Spleen (tissue), 11 donors: ENCODE data around the gene SLC47A2. TPM values are rescaled to one million over a fixed set of nuclear protein-coding genes. Genes with fewer than 3 reads are reported as not detected.

Source experiments
- DNase-seq: peaks from one replicate; pipeline ENCODE4 v3.0.0-alpha.2; 2020
- H3K27ac ChIP-seq, 8 donors: fragments of 200-600 bp; sonication (generic) in 7 of 8; 1 replicate in 4 of 8; 2 replicates in 4 of 8; pipeline versions ENCODE4 v1.5.0 to v1.8.0; 2016 to 2021; ENCODE audit warnings: inconsistent platforms in 4 of 8, mild to moderate bottlenecking in 4 of 8, moderate library complexity in 1 of 8
- H3K27me3 ChIP-seq, 7 donors: fragments of 200-600 bp; sonication (generic) in 6 of 7; replicated peaks in 1 of 7; 1 replicate in 4 of 7; 2 replicates in 3 of 7; pipeline versions ENCODE4 v1.5.0 to v1.8.0; 2016 to 2021; ENCODE audit warnings: inconsistent platforms in 3 of 7, mild to moderate bottlenecking in 1 of 7
- H3K36me3 ChIP-seq, 6 donors: fragments of 200-600 bp; sonication (generic) in 5 of 6; 1 replicate in 4 of 6; 2 replicates in 2 of 6; pipeline versions ENCODE4 v1.5.0 to v1.8.0; 2016 to 2021; ENCODE audit warnings: inconsistent platforms in 2 of 6
- H3K4me1 ChIP-seq, 6 donors: fragments of 200-600 bp; sonication (generic) in 5 of 6; 1 replicate in 3 of 6; 2 replicates in 3 of 6; pipeline versions ENCODE4 v1.5.0 to v1.8.0; 2016 to 2021; ENCODE audit warnings: inconsistent platforms in 3 of 6
- H3K4me3 ChIP-seq, 8 donors: fragments of 200-600 bp; sonication (generic) in 7 of 8; 1 replicate in 4 of 8; 2 replicates in 4 of 8; pipeline versions ENCODE4 v1.5.0 to v1.8.0; 2016 to 2021; ENCODE audit warnings: inconsistent platforms in 4 of 8, mild to moderate bottlenecking in 4 of 8, moderate library complexity in 2 of 8
- H3K9me3 ChIP-seq, 8 donors: fragments of 200-600 bp; sonication (generic) in 7 of 8; 1 replicate in 4 of 8; 2 replicates in 4 of 8; pipeline versions ENCODE4 v1.5.0 to v1.8.0; 2016 to 2021; ENCODE audit warnings: inconsistent platforms in 4 of 8
- POLR2A ChIP-seq, 3 donors: fragments of 450-650 bp; IDR thresholded peaks; one replicate each; pipeline ENCODE4 v1.5.1; 2017; ENCODE audit warnings: antibody characterized with exemption in 3 of 3, mild to moderate bottlenecking in 1 of 3
- POLR2AphosphoS5 ChIP-seq, 3 donors: sonication (generic); formaldehyde crosslinking; IDR thresholded peaks; one replicate each; pipeline ENCODE4 v1.5.1; 2017; ENCODE audit warnings: antibody characterized with exemption in 3 of 3
- WGBS, 5 donors: extraction: QIAGEN DNeasy Blood & Tissue Kit in 3 of 5; methylation state at CpG; one replicate each; pipeline versions ENCODE4 v1.1.5 to v1.1.7; 2013 to 2018; 5-methylcytosine and 5-hydroxymethylcytosine counted together
- intact Hi-C: fragments of 100-400 bp; cut with DNase I; formaldehyde crosslinking; loops from one replicate; pipeline ENCODE4 v1.15.0; 2023; ENCODE audit warnings: low total_unique reads
- polyA plus RNA-seq, 3 donors: library from polyadenylated mRNA; stranded (reverse); fragments of 200-250 nt; gene quantifications; one replicate each; pipeline ENCODE4 v1.2.1, GENCODE V29; 2013
- total RNA-seq, 7 donors: library from RNA; depleted of rRNA in 3 of 7; stranded (reverse); fragments of >200 nt in 3 of 7; fragmentation: NEBNext Ultra II Directional in 4 of 7; extraction: Animal tissue kit (Norgen Biotek cat#: 25700) in 4 of 7; gene quantifications; one replicate each; pipeline versions ENCODE4 v1.1.0 to v1.2.1, GENCODE V29; 2016 to 2021
- TF ChIP-seq, protein P1 (sequence below), 11 experiments: fragments of 200-600 bp in 7 of 11; fragments of 450-650 bp in 4 of 11; sonication (generic) in 4 of 11; IDR thresholded peaks in 8 of 11; conservative IDR thresholded peaks in 3 of 11; 1 replicate in 7 of 11; 2 replicates in 4 of 11; pipeline versions ENCODE4 v1.4.0 to v1.8.0; 2016 to 2021; ENCODE audit warnings: antibody characterized with exemption in 11 of 11, inconsistent platforms in 4 of 11, mild to moderate bottlenecking in 1 of 11
- donor health status: healthy with polysubstance abuse.
- donor health status: DM: no; HTN: no; CAD: no; lungs with moderate emphysema.
- donor health status: DM: no; HTN: no; CAD: no.
- donor health status: Bipolar disorder and iron deficiency.
- donor health status: healthy.
- donor health status: DM: no; HTN: no; CAD: no.
- donor health status: DM: yes; HTN: yes; CAD: no.

Gene SLC47A2
- total and polyA plus RNA-seq, 10 donors = 0.03 TPM; not detected in 9

DNA sequence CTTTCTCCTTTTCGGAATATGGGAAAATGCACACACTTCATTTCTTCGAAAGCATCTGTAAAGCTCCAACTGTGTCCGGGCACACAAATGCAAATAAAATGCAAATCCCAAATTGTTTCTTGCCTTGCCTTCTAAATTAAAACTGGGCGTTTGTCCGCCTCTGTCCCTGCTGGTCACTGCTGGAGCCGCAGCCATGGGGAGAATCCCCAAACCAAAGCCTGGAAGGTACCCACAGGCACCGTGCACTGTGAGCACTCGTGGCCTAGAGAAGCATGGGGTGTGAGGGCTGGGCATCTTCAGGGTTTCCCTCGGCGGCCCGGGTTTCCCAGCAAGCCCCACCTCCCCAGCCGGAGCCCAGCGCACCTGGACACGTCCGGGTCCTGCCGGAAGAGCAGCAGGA, 2.9 kb downstream of the SLC47A2 start:
- intact Hi-C loops = no loop called here
- no peak for DNase-seq
- Histone ChIP-seq H3K4me1 (no peaks in the 10 kb centered on the region), H3K36me3 (no peaks in the 10 kb centered on the region), H3K27ac (no peak overlapping the region), H3K9me3 (no peaks in the 10 kb centered on the region), H3K4me3 (no peak overlapping the region), H3K27me3 (no peaks in the 10 kb centered on the region)
- WGBS, 5 donors = 82 to 89% (median 87%) methylated on average over 12 to 16 of the region's 16 CpGs
- TF ChIP-seq POLR2AphosphoS5 (IDR thresholded peaks at IDR 0.05) (no peak), POLR2A (IDR thresholded peaks at IDR 0.05) (no peak)
- TF ChIP-seq, protein P1, sequence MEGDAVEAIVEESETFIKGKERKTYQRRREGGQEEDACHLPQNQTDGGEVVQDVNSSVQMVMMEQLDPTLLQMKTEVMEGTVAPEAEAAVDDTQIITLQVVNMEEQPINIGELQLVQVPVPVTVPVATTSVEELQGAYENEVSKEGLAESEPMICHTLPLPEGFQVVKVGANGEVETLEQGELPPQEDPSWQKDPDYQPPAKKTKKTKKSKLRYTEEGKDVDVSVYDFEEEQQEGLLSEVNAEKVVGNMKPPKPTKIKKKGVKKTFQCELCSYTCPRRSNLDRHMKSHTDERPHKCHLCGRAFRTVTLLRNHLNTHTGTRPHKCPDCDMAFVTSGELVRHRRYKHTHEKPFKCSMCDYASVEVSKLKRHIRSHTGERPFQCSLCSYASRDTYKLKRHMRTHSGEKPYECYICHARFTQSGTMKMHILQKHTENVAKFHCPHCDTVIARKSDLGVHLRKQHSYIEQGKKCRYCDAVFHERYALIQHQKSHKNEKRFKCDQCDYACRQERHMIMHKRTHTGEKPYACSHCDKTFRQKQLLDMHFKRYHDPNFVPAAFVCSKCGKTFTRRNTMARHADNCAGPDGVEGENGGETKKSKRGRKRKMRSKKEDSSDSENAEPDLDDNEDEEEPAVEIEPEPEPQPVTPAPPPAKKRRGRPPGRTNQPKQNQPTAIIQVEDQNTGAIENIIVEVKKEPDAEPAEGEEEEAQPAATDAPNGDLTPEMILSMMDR (IDR thresholded peaks at IDR 0.05 in 8 of 11, conservative IDR thresholded peaks at IDR 0.05 in 3 of 11) = no peak

DNA sequence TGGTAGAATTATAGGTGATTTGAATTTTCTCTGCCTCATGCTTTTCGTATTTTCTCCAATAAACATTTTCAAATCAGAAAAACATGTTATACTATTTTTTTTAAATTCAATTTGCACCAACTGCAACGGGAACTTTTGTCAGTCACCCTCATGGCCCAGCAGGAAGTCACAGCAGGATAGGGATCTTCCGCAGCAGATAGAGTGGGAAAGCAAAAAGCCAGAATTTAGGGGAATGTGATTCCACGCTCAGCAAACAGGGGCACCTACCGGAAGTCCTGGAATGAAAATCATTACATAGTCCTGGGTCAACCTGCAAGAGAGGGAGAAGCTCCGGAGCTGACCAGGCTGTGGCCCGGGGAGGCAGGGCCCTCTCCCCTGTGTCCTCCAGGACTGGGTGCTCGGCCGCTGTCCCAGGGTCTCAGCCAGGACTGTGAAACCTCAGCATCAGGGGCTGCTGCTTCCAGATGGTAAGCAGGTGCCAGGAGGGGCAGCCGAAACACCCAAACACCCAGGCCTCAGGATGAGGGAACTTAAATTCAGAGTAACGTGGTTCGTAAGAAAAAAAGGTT, 3.9 kb downstream of the SLC47A2 start:
- intact Hi-C loops = no loop called here
- DNase-seq = no peak
- 81 to 91% (median 83%) methylated on average over 12 of the region's 12 CpGs for WGBS, 5 donors

DNA sequence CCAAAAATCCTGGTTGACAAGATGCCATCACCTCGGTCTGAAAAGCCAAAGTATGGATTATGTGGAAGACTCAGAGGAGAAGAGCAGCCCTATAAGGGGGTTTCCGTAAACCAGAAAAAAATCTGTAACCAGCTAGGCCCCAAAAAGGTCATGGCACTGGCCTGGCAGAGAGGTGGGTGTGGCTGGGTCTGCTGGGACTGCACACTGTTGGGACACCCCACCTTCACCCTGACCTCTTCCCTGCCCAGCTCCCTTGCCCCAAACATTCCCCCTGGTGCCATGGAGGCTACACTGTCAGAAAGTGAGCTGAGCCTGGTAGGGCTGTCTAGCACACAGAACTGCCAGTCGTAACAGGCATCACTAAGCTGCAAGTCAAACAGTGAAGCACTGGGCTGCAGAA, 6.5 kb downstream of the SLC47A2 start:
- Histone ChIP-seq H3K4me1 (no peaks in the 10 kb centered on the region), H3K27me3 (no peaks in the 10 kb centered on the region), H3K9me3 (no peaks in the 10 kb centered on the region), H3K36me3 (no peaks in the 10 kb centered on the region), H3K4me3 (no peak overlapping the region), H3K27ac (no peak overlapping the region)
- 88 to 96% (median 90%) methylated on average over 3 of the region's 3 CpGs for WGBS, 5 donors
- TF ChIP-seq POLR2A (IDR thresholded peaks at IDR 0.05) = no peak
- TF ChIP-seq POLR2AphosphoS5 (IDR thresholded peaks at IDR 0.05) = no peak
- TF ChIP-seq, protein P1 (IDR thresholded peaks at IDR 0.05 in 8 of 11, conservative IDR thresholded peaks at IDR 0.05 in 3 of 11) = no peak
- DNase-seq = no peak
- intact Hi-C loops = no loop called here

More for the DNA sequence above, 3.9 kb downstream of the SLC47A2 start:
- Histone ChIP-seq H3K27ac (peak overlapping the region in 3 of 8 donors; percentile 0 to 25 (median 18)), H3K36me3 (no peaks in the 10 kb centered on the region), H3K27me3 (no peaks in the 10 kb centered on the region), H3K9me3 (no peaks in the 10 kb centered on the region), H3K4me3 (no peak overlapping the region), H3K4me1 (no peaks in the 10 kb centered on the region)
- no peak for TF ChIP-seq POLR2A (IDR thresholded peaks at IDR 0.05)
- TF ChIP-seq, protein P1 (IDR thresholded peaks at IDR 0.05 in 8 of 11, conservative IDR thresholded peaks at IDR 0.05 in 3 of 11) = no peak
- no peak for TF ChIP-seq POLR2AphosphoS5 (IDR thresholded peaks at IDR 0.05)

DNA sequence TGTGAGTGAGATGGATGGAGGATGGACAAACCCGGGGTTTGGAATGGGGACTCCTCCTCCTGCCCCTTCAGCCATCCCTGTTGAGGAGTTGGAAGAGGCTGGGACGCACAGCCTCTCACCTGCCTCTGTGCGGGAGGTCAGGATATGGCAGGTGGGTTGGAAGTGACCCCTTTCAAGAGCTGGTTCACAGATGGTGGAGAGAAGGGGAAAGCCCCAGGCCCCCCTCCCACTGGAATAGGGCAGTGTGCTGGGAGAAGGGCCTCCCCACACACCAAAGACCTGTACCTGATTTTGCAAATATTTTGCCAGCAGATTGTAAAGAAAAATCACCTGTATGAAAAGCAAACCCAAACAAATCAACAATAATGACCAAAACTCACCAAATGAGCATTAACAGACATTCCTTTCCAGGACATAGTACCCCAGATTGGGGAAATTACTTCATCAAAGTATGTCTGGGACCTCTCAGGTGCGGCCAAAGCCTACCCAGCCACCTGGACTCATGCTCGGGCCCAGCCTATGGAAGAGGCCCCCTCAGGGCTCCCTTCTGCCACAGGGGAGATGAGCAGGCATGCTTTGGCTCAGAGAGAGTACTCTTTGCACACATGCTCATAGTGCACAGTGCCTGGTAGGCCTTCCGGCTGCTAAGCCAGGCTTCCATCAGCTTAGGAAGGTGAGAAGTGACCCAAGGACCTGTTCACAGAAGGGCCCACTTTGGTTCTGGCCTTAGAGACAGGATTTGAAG, 7.8 kb downstream of the SLC47A2 start:
- no peak for TF ChIP-seq POLR2A (IDR thresholded peaks at IDR 0.05)
- Histone ChIP-seq H3K9me3 (no peaks in the 10 kb centered on the region), H3K4me1 (peaks cover 0 to 11% (median 4%) of the 10 kb centered on the region in 6 donors), H3K27me3 (no peaks in the 10 kb centered on the region), H3K36me3 (no peaks in the 10 kb centered on the region), H3K4me3 (no peak overlapping the region), H3K27ac (no peak overlapping the region)
- WGBS, 5 donors = 92 to 96% (median 93%) methylated on average over 5 to 6 of the region's 6 CpGs
- no peak for DNase-seq
- intact Hi-C loops = no loop called here
